SK-N-DZ (cell line): ENCODE data around the gene KATNIP.
"Not testable (repeated sequence)": the region's sequence is repeated elsewhere in the genome, so short reads cannot be mapped to it uniquely, and the experiment has no call there.

Experiments used
- DNase-seq: peaks from one replicate; pipeline ENCODE4 v3.0.0-alpha.2; 2015; ENCODE audit warnings: low spot score

KATNIP gene

DNA sequence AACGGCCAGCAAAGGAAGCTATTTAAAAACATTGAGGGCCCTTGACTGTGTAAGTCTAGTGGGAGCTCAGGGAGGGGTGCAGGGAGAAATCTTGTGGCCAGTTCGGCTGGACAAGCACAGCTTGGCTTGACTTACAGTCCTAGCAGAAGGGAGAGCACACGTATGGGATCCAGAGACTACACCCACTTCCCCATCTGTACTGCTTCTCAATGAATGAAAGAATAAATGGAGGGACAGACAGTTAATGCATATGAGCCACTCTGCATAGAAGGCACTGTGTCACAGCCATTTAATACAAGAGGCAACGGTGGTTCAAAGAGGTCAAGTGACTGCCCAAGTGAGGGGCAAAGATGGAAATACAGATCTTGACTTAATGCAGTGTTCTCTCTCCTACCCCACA, 15.7 kb upstream of the KATNIP start:
- DNase-seq, result no peak

DNA sequence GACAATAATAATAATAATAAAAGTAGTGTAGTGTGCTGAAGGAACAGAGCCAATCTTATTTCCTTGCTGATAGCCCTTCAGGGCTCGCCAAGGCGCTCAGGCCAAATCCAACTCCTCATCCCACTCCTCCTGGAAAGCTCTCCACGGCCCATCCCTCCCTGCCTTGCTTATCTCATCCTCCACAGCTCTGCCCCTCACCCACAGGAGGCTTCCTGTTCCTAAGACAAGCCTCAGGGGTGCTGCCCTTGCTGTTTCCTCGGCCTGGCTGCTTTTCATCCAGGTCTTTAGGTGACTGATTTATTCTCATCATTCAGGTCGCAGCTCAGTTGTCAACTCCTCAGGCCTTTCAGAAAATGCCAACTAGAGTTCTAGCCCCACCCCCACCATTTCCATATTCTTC, 11.4 kb upstream of the KATNIP start:
- DNase-seq, result no peak

DNA sequence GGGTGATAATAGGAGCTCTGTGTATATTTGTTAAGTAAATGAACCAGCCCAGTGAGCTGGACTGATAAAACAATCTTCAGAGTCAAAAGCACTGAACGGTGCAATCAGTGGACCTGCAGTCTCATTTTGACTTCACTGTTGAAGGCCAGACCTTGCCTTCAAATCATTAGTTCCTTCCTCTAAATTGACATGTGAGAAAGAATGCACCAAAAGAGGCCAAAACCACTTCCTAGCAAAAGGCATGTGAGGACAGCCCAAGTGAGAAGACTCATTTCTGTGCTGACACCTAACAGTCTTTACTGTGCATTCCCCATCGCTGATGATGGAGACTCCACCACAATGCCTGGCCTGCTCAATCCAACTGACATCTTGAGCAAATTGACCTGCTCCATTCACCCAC, 10.8 kb upstream of the KATNIP start:
- no peak for DNase-seq

DNA sequence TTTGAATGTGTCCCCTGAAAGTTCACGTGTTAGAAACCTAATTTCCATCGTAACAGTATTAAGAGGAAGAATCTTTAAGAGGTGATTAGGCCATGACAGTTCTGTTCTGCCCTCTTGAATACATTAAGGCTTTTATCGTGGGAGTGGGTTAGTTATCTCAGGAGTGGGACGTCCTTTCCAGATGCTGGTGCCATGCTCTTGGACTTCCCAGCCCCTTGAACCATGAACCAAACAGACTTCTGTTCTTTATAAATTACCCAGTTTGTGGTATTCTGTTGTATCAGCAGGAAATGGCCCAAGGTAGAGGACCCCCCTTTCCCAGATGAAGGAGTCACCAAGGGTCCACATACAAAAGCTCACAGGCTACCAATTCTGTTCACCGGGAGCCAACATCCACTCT, 10.3 kb upstream of the KATNIP start:
- DNase-seq, result no peak

DNA sequence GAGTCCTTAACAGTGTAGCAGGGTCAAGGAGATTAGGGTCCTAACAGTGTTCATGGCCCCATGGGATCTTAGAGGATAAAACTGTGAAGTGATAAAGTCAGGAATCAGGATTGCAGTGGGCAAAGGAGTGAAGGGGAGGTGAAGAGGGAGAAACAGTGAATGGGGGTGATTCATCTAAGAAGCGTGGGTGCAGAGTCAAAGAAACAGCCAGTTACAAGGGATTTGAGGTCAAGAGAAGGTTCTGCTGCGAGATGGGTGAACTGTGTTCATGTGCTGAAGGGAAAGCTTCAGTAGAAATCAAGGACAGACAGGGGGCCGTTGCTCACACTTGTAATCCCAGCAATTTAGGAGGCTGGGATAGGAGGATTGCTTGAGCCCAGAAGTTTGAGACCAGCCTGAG, 6.1 kb upstream of the KATNIP start:
- DNase-seq, result no peak

DNA sequence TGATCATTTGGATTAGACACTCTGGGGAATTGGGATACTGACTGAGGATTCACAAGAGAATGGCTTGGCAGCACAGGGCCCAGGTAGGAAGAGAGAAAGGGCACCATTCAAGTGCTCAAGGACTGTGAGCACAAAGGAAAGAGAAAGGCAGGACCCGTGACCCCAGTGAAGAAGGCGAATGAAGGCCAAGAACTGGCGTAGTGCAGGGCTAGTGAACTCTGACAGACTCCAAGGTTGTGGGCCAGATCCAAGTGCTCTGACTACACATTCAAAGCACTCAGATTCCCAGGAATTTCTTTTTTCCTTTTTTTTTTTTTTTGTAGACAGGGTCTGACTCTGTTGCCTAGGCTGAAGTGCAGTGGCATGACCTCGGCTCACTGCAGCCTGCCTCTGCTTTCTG, 5.3 kb upstream of the KATNIP start:
- DNase-seq, result no peak

DNA sequence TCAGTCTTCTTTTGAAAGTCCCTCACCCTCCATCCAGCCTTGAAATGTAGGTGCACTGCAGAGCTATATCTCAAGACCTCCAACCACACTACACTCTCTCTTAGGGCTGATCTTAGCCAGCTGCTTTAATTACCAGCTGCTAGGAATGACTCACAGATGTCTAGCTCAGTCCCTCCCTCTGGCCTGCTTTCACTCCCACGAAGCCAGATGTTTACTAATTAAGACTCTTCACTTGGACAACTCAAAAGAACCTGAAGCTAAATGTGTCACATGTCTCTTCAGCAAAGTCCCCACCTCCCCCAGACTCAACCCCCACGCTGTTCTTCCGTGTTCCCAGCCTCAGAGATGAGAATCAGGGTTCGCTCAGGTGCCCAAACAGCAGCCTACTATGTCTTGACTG, 2.8 kb upstream of the KATNIP start:
- no peak for DNase-seq

DNA sequence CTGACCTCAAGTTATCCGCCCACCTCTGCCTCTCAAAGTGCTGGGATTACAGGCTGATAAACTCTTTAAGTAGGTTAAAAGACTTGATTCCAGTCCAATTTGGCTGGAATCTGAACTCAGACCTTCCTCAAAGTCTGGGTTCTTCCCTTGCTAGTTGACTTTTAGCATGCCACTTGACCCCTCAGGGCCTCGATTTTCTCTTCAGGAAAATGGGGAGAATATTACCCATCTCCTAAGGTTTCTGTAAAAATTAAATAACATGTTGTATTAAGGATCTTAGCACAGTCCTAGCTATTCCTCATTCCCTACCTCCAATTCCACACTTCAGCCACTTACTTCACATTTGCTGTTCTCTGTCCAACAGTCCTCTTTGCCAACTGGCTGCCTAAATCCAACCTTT, 2.1 kb upstream of the KATNIP start:
- DNase-seq, result no peak

DNA sequence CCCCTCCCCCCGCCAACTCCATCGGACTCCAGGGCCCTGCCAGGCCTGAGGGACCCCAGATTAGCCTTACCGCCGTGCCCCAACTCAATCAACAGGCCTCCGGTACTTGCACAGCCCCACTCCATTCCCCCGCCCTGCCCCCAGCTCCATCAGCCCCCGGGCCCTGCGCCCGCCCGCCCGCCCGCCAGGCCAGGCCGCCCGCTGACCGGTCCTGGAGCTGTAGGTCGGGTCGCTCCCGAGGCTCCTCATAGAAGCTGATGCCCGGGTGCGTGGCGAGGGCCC, 539 bp upstream of the KATNIP start:
- no peak for DNase-seq

DNA sequence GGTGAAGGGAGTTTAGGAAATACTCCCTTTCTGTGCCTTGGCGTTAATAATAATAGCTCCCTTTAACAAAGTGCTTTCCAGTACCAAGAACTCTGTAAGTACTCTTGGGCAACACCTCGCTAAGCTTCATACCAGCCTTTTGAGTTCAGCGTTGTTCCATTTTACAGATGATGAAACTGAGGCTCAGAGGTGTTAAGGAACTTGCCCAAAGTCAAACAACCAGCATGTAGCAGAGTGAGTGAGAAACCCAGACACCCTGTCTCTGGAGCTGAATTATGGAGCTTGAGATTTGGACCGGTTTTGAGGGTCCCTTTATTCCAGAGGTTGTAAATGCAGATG, 607 bp downstream of the KATNIP start:
- DNase-seq, result no peak

DNA sequence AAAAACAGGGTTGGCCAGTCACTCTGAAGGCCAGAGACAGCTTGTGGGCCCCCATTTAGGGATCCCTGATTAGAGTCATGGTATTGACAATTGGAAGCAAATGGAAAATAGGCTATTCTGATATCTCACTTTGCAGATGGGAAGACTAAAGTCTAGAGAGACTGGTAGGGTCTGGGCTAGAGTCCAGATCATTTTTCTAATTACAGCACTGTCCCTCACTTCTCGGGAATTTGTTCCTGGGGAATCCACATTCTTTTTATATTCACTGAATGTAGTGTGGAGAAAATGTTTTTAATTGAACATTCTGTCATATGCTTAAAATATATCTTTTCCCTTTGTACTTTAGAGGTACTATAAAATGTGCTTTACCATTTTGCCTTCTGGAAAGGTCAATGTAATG, 1.1 kb downstream of the KATNIP start:
- no peak for DNase-seq

DNA sequence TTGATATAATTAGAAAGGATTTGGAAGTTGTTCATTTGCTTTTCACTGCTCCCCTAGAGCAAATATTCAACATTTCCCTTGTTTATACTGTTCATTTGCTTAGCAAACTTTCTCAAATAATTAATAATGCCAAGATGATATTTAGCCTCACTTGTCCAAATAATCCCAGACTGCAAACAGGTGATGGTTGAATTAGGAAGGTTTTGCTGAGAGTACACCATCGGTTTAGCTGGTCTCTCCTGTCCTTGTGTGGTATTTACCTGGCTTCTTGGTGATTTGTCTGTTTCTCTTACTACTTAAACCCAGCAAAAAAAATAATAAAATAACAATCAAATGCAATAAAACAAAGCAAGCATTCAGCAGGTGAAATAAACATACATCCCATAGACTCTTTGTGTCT, 6.5 kb downstream of the KATNIP start:
- DNase-seq, result no peak

DNA sequence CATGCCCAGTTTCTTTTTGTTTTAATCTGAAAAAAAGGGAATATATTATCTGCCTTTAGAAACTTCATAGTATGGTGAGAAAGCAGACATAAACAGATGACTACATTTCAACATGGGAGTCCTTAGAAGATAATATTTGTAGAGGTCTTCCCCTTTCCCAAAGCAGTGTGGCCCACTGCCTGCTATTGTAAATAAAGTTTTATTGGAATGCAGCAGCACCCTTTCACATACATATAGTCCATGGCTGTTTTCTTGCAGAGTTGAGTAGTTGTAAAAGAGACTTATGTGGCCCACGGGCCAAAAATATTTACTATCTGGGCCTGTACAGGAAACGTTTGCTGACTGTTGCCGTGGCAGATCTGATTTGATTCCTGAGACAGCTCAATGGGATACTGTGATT, 8.5 kb downstream of the KATNIP start:
- DNase-seq, result no peak

DNA sequence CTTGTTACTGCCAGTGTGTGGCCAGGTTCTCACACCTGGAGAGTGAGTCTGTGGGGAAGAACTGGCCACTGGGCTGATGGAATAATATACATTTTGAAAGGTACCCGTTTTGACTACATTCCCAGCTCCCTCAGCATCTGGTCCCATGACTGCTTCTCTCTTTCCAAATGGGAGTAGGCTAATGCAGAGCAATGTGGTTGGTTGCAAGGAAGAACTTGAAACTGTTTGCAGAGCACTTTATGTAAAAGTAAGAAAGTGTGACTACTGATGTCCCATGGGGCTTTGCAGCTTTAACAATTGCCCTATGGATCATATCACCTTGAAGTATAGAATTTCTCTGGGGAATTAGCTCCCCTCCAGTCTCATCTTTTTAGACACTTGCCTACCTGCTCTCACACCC, 9.0 kb downstream of the KATNIP start:
- no peak for DNase-seq

DNA sequence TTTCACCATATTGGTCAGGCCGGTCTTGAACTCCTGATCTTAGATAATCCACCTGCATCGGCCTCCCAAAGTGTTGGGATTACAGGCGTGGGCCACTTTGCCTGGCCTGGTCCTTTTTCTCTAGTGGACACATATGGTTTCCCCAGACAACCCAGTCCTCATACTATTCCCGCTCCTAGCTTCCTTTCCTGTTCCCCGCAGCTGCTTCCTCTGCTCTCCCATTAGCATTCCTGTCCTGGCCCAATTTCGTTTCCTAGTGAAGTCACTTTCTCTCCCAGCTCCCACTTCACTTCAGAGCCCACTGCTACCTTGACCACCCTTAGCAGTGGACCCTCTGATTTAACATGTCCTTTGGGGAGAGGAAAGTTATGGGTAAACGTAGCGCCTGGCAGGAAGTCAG, 11.3 kb downstream of the KATNIP start:
- DNase-seq, result no peak

DNA sequence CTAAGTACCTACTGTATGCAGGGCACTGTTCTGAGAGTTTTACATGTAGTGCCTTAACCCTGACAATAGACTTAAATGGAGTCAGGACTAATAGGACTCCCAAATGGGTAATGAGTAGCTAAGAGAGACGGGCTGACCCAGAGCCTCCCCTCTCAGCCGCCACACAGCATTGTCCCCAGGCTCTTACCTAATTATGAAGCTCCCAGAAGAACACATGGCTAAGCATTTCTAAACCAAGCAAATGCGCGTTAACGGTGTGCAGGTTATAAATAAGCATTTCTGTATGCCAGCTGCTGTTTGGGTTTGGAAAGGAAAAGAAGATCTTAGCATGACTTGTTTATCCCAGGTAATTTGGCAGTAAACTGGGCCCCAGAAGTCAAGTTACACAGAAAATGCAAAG, 14.3 kb downstream of the KATNIP start:
- no peak for DNase-seq

DNA sequence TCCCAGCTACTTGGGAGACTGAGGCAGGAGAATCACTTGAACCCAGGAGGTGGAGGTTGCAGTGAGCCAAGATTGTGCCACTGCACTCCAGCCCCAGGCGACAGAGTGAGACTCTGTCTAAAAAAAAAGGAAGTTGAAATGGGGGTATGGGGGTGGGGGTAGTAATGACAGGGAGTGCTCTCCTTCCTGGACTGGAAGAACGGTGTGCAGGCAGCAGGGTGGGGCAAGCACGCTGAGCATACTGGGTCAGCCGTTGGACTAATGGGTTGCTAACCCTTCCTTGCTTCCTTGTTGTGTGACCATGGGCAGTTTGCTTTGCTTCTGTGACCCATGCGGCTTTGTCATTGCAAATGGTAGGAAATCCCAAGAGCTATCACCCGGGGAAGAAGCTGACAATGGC, 16.5 kb downstream of the KATNIP start:
- no peak for DNase-seq

DNA sequence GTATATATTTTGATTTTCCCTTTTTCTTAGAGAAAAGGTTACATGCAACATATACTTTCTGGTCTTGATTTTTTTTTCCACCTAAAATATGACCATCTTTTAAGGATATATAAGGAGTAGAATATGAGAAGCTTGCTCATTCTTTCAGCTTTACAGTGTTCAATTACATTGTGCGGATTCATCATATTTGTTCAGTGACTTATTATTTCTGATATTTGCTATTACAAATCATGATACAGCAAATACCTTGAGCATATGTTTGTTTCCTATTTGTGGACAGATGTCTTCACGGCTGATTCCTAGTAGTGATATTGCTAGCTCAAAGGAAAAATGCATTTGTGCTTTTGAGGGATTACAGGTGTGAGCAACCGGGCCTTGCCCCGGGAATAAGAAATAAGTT, 18.1 kb downstream of the KATNIP start:
- DNase-seq, result no peak

DNA sequence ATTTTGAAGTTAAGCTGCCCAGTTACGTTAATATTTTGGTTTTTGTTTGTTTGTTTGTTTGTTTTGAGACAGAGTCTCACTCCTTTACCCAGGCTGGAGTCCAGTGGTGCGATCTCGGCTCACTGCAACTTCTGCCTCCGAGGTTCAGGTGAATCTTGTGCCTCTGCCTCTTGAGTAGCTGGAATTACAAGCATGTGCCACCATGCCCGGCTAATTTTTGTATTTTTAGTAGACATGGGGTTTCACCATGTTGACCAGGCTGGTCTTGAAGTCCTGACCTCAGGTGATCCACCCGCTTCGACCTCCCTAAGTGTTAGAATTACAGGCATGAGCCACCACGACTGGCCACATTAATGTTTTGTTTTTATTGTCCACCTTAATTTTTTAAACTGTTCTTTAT, 21.0 kb downstream of the KATNIP start:
- not testable (repeated sequence) for DNase-seq

DNA sequence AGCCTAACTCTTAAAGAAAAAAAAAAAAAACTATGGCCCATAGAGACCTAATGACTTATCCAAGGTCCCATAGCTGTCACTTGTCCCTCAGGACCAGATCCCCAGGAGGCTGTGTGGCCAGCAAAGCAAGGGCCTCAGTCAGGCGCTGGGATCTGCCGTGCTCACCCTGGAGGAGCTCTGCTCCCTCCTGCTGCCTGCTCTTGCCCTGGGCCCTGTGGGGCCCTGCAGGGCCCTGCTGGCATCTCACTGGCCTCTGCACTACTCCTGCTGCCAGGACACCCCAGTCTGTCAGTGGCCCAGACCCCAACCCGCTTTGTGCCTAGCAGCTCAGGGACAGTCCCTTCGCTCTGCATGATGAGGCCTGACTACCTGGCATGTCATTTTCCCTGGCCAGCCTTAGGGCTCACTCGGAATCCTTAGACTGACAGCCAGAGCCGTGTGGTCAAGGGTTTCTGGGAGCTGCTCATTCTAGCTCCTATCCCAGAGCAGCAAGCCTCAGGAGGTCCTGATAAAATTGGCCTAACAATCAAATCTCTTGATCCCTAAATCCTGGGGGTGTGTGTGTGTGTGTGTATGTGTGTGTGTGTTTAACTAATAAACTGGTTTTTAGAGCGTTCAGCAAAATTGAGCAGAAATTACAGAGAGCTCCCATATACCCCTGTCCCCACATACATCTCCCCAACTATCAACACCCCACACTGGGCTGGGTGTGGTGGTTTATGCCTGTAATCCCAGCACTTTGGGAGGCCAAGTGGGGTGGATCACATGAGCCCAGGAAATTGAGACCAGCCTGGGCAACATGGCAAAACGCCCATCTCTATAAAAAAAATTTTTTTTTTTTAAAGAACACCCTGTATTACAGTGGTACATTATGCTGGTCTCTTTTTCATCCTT, 21.7 kb downstream of the KATNIP start:
- no peak for DNase-seq

DNA sequence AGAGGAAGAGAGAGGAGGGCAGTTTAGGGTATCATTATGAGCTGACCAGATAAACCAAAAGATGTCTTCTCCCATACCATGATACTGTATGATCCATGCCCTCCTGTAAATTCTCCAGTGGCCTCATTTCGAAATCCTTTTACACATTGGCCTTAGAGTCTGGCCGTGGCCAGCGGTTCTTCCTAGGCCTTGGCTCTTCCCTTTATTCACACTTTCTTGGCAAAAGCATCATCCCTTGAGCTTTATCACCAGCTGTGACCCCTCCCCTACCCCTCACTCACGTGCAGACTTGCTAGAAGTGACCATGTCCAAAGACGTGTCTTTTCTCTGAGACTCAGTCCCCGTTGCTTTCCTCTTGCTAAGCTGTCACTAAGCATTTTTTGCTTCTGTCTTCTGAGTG, 22.8 kb downstream of the KATNIP start:
- no peak for DNase-seq

DNA sequence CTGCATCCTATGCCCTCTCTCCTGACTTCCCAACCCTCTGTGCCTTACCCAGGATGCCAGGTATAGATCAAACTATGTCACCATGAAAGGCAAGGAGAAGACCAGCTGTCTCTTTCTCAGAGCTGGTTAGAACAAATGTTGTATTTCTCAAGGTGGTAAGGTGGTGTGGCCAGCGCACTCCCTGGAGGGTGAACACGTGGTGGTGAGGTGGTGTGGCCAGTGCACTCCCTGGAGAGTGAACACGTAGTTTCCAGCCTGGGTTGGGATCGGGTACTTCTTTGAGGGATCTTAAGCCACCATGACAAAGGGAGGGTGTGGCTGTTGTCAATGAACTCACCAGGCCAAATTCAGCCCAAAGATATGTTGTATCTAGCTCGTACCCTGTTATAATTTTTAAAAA, 26.8 kb downstream of the KATNIP start:
- DNase-seq, result no peak

DNA sequence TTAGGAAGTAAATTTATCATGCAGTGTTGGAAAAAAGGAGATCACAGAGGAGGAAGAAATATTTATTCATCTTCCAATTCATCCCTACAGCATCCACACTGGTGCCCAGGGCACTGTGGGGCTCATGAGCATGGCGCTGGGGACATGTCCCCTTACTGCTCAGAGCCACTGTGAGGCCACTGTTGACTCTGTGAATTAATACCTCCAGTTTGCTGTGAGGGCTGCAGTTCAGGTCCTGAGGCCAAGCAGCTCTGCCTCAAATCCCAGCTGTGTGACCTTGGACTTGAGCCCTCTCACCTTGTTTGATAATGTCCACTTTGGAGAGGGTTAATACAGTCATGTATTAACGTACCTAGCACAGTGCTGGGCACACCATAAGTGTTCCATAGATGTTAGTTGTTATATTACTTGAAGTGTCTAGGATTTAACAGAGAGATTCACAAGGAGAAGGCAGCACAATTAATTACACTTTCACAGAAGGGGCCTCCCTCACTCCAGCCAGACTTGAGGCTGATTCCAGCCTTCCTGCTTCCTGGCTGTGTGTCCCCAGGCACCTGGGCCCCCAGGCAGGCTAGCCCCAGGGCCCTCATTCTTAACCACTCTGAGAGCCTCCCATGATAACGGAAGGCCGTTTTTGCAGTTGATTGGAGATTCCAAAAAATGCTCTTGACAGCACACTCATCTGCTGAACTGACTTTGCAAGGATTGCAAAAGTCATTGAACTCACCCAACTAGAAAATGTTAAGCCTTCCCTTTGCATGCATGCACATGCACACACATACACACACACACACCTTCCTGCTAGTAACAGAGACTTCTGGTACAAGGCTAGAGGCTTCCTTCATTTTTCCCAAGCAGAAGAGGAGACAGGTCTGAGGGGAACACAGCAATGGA, 29.4 kb downstream of the KATNIP start:
- no peak for DNase-seq
